Measurements from ENCODE around the gene SLC2A4RG.

Gene SLC2A4RG

DNA sequence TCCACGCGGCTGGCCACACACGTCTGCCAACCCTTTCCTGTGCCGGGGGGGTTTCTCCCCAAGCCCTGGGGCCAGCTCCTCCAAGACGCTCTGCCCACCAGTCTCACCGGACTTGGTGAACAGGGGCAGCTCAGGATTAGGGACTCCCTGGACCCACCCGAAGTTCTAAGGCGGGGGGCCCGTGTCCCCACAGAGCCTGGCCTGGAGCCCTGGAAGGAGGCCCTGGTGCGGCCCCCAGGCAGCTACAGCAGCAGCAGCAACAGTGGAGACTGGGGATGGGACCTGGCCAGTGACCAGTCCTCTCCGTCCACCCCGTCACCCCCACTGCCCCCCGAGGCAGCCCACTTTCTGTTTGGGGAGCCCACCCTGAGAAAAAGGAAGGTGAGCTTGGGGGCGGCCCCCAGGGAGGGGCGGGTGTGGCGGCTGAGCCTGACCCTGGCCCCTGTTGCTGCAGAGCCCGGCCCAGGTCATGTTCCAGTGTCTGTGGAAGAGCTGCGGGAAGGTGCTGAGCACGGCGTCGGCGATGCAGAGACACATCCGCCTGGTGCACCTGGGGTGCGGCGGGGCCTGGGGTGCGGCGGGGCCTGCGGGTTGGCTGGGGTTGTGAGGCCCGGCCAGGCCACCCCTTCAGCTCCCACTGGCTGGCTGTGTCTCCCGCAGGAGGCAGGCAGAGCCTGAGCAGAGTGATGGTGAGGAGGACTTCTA is 2.3 kb downstream of the SLC2A4RG start:
- FAIRE-seq, result no peak

GRCh38 chr20:63742381-63743024 is 2.9 kb downstream of the SLC2A4RG start:
- FAIRE-seq, result no peak

DNA sequence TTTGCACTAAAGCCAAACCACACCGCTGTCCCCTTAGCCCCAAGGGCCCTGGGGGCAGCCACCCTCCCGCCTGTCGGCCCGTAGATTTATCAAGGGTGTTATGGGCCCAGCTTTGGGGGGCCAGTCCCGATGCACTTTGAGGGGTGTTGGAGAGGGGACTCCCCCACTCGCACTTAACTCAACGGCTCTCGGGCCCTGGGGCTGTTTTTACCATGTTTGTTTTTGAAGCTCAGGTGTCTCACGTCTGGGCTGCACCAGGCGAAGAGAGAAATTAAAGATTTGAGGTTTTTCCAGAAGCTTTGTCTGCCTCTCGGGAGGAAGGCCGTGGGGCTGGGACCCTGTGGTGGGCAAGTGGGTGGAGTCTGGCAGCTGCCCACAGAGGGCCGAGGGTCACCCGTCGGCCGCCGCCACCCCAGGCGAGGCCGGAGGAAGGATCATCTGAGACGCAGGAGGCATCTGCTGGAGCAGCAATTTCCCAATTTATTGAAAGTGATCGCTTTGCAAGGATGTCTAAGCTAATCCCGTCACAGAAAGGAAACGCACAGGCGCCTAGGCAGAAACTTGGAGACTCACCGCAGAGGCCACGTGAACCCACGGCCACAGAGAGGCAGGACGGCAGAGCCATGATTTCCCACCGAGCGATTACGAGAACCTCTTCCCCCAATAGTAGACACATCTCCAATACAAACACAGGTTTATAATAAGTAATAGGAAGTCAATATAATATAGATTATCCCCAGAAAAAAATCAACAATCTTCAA is 3.8 kb downstream of the SLC2A4RG start:
- no peak for FAIRE-seq

GRCh38 chr20:63744158-63744557 is 4.6 kb downstream of the SLC2A4RG start:
- FAIRE-seq, result no peak

- no peak for FAIRE-seq
These were observed 5.2 kb downstream of the SLC2A4RG start for GRCh38 chr20:63744574-63745423.

GRCh38 chr20:63745424-63745805 is 5.8 kb downstream of the SLC2A4RG start:
- FAIRE-seq, result no peak

- no peak for FAIRE-seq
These were observed 6.6 kb downstream of the SLC2A4RG start for GRCh38 chr20:63745961-63746731.

- FAIRE-seq, result no peak
These were observed 7.3 kb downstream of the SLC2A4RG start for GRCh38 chr20:63746751-63747315.

DNA sequence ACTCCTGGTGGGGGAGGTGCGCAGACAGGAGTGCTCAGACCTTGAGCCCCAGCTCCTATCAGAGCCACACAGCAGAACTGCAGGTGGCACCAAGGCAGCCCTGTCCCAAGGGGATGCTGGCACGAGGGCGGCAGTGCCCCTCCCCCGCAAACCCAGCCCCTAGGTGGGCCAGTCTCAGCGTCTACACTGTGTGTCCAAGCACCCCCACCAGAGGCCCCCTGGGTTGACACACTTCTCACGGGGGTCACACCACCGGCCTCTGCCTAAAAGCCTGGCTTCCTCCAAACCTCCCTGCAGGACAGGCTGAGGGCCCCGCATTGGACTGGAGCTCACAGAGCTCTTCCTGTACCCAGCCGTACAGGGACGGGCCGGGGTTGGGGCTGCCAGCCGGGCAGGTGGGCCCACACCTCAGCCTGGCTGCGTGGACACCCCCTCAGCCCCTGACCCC is 8.1 kb downstream of the SLC2A4RG start:
- no peak for FAIRE-seq

DNA sequence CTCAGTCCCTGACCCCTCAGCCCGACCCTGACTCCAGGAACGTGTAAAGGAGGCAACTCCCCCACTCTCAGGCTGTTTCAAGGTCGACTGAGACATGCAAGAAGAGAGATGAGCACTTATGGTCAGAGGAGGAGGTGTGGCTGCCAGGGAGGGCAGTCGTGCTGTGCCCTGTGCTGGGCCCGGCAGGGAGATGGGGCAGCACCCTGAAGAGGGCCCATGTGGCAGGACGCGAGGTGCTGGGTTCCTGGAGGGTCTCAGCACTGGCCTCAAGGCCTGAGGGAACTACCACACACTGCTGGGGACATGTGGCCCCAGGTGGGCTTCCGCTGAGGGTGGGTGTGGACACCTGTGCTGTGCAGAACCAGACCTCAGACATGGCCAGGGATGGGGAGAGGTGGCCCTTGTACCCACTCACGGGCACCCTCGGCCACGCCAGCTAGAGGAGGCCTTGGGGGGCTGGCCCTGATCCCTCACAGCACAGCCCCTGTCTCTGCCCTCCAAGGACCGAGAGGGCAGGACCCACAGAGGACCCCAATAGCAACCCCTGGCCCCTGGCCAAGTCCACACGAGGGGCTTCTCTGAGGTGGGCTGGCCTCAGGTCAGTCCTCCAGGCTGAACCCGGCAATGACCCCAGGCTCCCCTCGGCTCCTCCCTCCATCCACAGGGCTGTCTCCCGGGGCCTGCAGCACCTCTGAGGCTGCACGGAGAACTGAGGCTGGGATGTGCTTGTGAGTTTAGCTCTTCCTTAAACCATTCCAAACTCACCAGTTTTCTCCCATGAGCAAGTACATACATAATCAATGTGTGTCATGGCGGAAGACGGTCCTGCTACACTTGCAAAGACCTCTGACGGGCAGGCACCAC is 8.7 kb downstream of the SLC2A4RG start:
- no peak for FAIRE-seq

DNA sequence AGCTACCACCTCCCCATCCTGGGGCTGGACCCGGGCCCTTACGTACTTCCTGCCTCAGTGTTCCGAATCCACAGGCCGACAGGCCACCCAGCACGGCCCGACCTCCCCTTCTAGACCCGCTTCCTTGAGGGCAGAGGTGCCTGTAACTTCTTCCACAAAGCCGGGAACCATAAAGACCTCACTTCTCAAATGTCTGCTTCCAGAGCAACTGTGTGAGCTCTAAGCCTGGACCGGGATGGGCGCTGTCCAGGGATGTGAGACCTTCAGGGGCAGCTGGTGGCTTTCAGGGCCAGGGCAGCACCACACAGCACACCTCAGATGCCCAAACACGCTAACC is 9.3 kb downstream of the SLC2A4RG start:
- FAIRE-seq, result no peak

- no peak for FAIRE-seq
These were observed 10.3 kb downstream of the SLC2A4RG start for GRCh38 chr20:63749597-63750508.

GRCh38 chr20:63750807-63751470 is 11.4 kb downstream of the SLC2A4RG start:
- FAIRE-seq, result no peak

- FAIRE-seq, result no peak
These were observed 12.1 kb downstream of the SLC2A4RG start for GRCh38 chr20:63751471-63752271.

GRCh38 chr20:63752411-63753101 is 13.0 kb downstream of the SLC2A4RG start:
- no peak for FAIRE-seq

DNA sequence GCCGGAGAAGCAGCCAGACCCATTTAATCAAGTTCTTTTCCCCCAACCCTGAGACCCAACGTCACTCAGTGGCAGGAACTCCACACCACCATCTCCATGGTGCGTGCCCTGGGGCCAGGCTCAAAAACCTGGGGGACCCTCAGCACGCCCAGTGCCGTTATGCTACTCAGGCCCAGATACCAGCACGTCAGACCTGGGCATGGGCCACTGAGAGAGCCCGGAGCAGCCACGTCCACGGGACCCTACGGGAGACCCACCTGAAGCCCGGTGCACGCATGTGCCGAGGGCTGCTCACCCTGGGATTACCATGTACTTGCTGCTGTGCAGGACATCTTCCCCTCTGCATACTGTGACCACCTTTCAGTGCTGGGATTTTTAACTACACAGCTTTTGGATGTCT is 13.8 kb downstream of the SLC2A4RG start:
- FAIRE-seq, result no peak

GRCh38 chr20:63754008-63754407 is 14.4 kb downstream of the SLC2A4RG start:
- FAIRE-seq, result no peak
